ENCODE measurements around the gene PNPLA7. TPM values are rescaled to one million over a fixed set of nuclear protein-coding genes. Genes with fewer than 3 reads are reported as not detected.

The PNPLA7 gene
- total and polyA plus RNA-seq, 4 donors = 0.75 to 6.5 (median 2.1) TPM

DNA sequence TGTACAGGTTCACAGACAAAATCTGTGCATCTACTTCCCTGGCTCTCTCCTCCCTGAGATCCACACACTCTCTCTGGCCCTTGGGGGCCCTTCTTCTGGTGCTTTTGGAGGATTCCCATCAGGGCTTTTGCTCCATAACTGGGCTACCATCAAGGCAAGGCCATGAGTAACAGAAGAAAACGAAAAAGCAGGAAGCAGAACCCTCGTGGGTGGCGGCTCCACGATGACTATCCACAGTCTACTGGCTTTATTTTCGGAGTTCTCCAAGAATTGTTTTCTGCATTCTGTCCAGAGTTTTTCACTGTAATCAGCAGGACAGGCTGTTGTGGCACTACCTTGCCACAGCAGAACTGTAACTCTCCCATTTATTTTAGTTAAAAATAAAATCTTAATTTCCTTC is 19.9 kb downstream of the PNPLA7 start:
- peaks cover 0 to 9% (median 7%) of the 10 kb centered on the region in 4 donors for H3K4me1 ChIP-seq (ENCODE audit: control insufficient read depth in 4 of 4, insufficient read depth in 4 of 4, low read length in 3 of 4)
- no peak for DNase-seq (ENCODE audit: low spot score)
- WGBS = 84% methylated on average over 5 of the region's 5 CpGs
- no peak overlapping the region for H3K27ac ChIP-seq (ENCODE audit: low read depth in 1 of 2, low read length in 2 of 2)
- peaks cover 0 to 2% (median 0%) of the 10 kb centered on the region in 4 donors for H3K36me3 ChIP-seq (ENCODE audit: control insufficient read depth in 4 of 4, insufficient read depth in 3 of 4, low read depth in 1 of 4, low read length in 3 of 4)
- no peak overlapping the region for H3K4me3 ChIP-seq (ENCODE audit: low read depth in 1 of 3, low read length in 3 of 3)
- TF ChIP-seq, protein P1, sequence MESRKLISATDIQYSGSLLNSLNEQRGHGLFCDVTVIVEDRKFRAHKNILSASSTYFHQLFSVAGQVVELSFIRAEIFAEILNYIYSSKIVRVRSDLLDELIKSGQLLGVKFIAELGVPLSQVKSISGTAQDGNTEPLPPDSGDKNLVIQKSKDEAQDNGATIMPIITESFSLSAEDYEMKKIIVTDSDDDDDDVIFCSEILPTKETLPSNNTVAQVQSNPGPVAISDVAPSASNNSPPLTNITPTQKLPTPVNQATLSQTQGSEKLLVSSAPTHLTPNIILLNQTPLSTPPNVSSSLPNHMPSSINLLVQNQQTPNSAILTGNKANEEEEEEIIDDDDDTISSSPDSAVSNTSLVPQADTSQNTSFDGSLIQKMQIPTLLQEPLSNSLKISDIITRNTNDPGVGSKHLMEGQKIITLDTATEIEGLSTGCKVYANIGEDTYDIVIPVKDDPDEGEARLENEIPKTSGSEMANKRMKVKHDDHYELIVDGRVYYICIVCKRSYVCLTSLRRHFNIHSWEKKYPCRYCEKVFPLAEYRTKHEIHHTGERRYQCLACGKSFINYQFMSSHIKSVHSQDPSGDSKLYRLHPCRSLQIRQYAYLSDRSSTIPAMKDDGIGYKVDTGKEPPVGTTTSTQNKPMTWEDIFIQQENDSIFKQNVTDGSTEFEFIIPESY (IDR thresholded peaks at IDR 0.05) = no peak
- TF ChIP-seq, protein P2, sequence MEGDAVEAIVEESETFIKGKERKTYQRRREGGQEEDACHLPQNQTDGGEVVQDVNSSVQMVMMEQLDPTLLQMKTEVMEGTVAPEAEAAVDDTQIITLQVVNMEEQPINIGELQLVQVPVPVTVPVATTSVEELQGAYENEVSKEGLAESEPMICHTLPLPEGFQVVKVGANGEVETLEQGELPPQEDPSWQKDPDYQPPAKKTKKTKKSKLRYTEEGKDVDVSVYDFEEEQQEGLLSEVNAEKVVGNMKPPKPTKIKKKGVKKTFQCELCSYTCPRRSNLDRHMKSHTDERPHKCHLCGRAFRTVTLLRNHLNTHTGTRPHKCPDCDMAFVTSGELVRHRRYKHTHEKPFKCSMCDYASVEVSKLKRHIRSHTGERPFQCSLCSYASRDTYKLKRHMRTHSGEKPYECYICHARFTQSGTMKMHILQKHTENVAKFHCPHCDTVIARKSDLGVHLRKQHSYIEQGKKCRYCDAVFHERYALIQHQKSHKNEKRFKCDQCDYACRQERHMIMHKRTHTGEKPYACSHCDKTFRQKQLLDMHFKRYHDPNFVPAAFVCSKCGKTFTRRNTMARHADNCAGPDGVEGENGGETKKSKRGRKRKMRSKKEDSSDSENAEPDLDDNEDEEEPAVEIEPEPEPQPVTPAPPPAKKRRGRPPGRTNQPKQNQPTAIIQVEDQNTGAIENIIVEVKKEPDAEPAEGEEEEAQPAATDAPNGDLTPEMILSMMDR (IDR thresholded peaks at IDR 0.05; ENCODE audit: low read depth, low read length, missing input control) = no peak
- TF ChIP-seq FOXA1 (IDR thresholded peaks at IDR 0.05) (no peak), TAF1 (conservative IDR thresholded peaks at IDR 0.05) (no peak), NR2F2 (IDR thresholded peaks at IDR 0.05) (no peak), SP1 (IDR thresholded peaks at IDR 0.05) (no peak)
- no peaks in the 10 kb centered on the region for H3K9me3 ChIP-seq (ENCODE audit: control insufficient read depth in 4 of 4, low read length in 3 of 4)
- H3K27me3 ChIP-seq (ENCODE audit: control insufficient read depth in 4 of 4, insufficient read depth in 4 of 4, low read length in 3 of 4) = no peaks in the 10 kb centered on the region
- H3K9ac ChIP-seq (ENCODE audit: low read depth in 1 of 2, low read length in 2 of 2) = no peak overlapping the region

DNA sequence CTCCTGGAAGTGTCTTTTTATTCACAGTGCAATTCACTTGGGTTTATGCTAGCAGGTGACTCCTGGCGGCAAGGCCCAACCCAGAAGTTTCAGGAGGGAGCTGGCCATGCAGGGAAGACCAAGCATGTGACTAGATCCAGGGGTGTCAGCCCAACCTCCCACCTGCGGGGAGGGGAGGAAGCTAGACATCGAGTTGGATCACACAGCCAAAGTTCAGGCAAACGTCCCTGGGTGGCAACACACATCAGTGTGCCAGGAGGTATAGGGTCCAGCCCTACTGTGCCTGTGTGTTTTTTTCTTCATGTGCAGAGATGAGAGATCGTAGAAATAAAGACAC is 25.3 kb downstream of the PNPLA7 start:
- no peaks in the 10 kb centered on the region for H3K27me3 ChIP-seq (ENCODE audit: control insufficient read depth in 4 of 4, insufficient read depth in 4 of 4, low read length in 3 of 4)
- TF ChIP-seq HNF4A (conservative IDR thresholded peaks at IDR 0.05) (no peak), EGR1 (IDR thresholded peaks at IDR 0.05; ENCODE audit: low read depth in 2 of 2) (no peak), SP1 (IDR thresholded peaks at IDR 0.05) (no peak), RAD21 (IDR thresholded peaks at IDR 0.05) (no peak), FOXA2 (IDR thresholded peaks at IDR 0.05) (no peak), GABPA (IDR thresholded peaks at IDR 0.05 in 1 of 2, conservative IDR thresholded peaks at IDR 0.05 in 1 of 2) (no peak), HNF4G (IDR thresholded peaks at IDR 0.05) (no peak), JUND (IDR thresholded peaks at IDR 0.05) (no peak)
- TF ChIP-seq, protein P3, sequence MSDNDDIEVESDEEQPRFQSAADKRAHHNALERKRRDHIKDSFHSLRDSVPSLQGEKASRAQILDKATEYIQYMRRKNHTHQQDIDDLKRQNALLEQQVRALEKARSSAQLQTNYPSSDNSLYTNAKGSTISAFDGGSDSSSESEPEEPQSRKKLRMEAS (IDR thresholded peaks at IDR 0.05) = no peak
- TF ChIP-seq, protein P2 (IDR thresholded peaks at IDR 0.05; ENCODE audit: low read depth, low read length, missing input control) = no peak
- TF ChIP-seq, protein P1 (IDR thresholded peaks at IDR 0.05) = no peak
- TF ChIP-seq, protein P4, sequence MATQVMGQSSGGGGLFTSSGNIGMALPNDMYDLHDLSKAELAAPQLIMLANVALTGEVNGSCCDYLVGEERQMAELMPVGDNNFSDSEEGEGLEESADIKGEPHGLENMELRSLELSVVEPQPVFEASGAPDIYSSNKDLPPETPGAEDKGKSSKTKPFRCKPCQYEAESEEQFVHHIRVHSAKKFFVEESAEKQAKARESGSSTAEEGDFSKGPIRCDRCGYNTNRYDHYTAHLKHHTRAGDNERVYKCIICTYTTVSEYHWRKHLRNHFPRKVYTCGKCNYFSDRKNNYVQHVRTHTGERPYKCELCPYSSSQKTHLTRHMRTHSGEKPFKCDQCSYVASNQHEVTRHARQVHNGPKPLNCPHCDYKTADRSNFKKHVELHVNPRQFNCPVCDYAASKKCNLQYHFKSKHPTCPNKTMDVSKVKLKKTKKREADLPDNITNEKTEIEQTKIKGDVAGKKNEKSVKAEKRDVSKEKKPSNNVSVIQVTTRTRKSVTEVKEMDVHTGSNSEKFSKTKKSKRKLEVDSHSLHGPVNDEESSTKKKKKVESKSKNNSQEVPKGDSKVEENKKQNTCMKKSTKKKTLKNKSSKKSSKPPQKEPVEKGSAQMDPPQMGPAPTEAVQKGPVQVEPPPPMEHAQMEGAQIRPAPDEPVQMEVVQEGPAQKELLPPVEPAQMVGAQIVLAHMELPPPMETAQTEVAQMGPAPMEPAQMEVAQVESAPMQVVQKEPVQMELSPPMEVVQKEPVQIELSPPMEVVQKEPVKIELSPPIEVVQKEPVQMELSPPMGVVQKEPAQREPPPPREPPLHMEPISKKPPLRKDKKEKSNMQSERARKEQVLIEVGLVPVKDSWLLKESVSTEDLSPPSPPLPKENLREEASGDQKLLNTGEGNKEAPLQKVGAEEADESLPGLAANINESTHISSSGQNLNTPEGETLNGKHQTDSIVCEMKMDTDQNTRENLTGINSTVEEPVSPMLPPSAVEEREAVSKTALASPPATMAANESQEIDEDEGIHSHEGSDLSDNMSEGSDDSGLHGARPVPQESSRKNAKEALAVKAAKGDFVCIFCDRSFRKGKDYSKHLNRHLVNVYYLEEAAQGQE (IDR thresholded peaks at IDR 0.05) = no peak
- TF ChIP-seq, protein P5, sequence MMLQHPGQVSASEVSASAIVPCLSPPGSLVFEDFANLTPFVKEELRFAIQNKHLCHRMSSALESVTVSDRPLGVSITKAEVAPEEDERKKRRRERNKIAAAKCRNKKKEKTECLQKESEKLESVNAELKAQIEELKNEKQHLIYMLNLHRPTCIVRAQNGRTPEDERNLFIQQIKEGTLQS (IDR thresholded peaks at IDR 0.05) = no peak
- no peak overlapping the region for H3K9ac ChIP-seq (ENCODE audit: low read depth in 1 of 2, low read length in 2 of 2)
- no peaks in the 10 kb centered on the region for H3K4me1 ChIP-seq (ENCODE audit: control insufficient read depth in 4 of 4, insufficient read depth in 4 of 4, low read length in 3 of 4)
- no peak overlapping the region for H3K4me3 ChIP-seq (ENCODE audit: low read depth in 1 of 3, low read length in 3 of 3)
- H3K27ac ChIP-seq (ENCODE audit: low read depth in 1 of 2, low read length in 2 of 2) = no peak overlapping the region
- 78% methylated on average over 5 of the region's 5 CpGs for WGBS
- no peak for DNase-seq (ENCODE audit: low spot score)
- H3K9me3 ChIP-seq (ENCODE audit: control insufficient read depth in 4 of 4, low read length in 3 of 4) = no peaks in the 10 kb centered on the region
- H3K36me3 ChIP-seq (ENCODE audit: control insufficient read depth in 4 of 4, insufficient read depth in 3 of 4, low read depth in 1 of 4, low read length in 3 of 4) = peaks cover 0 to 11% (median 4%) of the 10 kb centered on the region in 4 donors
